Measurements from ENCODE around the gene KCTD12. TPM values are rescaled to one million over a fixed set of nuclear protein-coding genes. Genes with fewer than 3 reads are reported as not detected.

Gene KCTD12
- total RNA-seq, 1 donor from 2014 or later, result 7.4 TPM

DNA sequence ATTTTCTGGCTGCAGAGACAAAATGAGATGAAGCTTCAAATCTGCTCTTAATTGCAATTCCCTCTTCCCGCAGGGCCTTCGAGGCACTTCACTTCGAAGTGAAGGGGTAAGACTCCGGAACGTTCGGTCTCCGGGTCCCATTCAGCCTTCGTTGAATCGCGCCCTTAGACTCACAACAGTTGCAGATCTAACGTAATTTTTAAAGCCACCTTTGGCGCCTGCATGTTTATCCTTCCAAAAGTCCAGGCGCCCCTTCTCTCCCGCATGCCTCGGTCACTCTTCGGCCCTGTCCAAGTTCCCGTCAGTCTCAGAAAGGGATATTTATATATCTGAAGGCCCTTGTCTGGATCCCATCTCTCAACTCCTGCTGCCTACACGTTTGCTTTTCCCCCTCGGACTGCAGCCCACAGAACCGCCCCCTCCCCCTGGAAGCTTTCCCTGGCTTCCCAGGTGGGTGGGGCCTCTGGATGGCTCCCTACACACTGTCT lies 915 bp upstream of the KCTD12 start:
- no peaks in the 10 kb centered on the region for H3K36me3 Mint-ChIP-seq (ENCODE audit: low read depth)
- H3K4me3 Mint-ChIP-seq, result peak overlapping the region; percentile 90
- peaks cover 78% of the 10 kb centered on the region for H3K27me3 Mint-ChIP-seq (ENCODE audit: low read depth)
- TF ChIP-seq CTCF (conservative IDR thresholded peaks at IDR 0.05), result no peak
- no peaks in the 10 kb centered on the region for H3K9me3 Mint-ChIP-seq
- H3K4me1 Mint-ChIP-seq, result peaks cover 22% of the 10 kb centered on the region
- peak; percentile 11 for DNase-seq (ENCODE audit: low read depth, low spot score)
- H3K27ac Mint-ChIP-seq (ENCODE audit: unreplicated experiment), result no peak overlapping the region

- Mint-ChIP-seq H3K4me3 (peak overlapping the region; percentile 61), H3K36me3 (ENCODE audit: low read depth) (no peaks in the 10 kb centered on the region), H3K27me3 (ENCODE audit: low read depth) (peaks cover 66% of the 10 kb centered on the region), H3K4me1 (peaks cover 22% of the 10 kb centered on the region), H3K9me3 (no peaks in the 10 kb centered on the region), H3K27ac (ENCODE audit: unreplicated experiment) (no peak overlapping the region)
- no peak for DNase-seq (ENCODE audit: low read depth, low spot score)
- TF ChIP-seq CTCF (conservative IDR thresholded peaks at IDR 0.05), result no peak
Measured at GRCh38 chr13:76886005-76886291, 257 bp downstream of the KCTD12 start.

- Mint-ChIP-seq H3K9me3 (no peaks in the 10 kb centered on the region), H3K27ac (ENCODE audit: unreplicated experiment) (peak overlapping the region; percentile 54), H3K27me3 (ENCODE audit: low read depth) (peaks cover 61% of the 10 kb centered on the region), H3K36me3 (ENCODE audit: low read depth) (no peaks in the 10 kb centered on the region), H3K4me3 (peak overlapping the region; percentile 77), H3K4me1 (peaks cover 22% of the 10 kb centered on the region)
- DNase-seq (ENCODE audit: low read depth, low spot score), result peak; percentile 40
- peak; percentile 29 for TF ChIP-seq CTCF (conservative IDR thresholded peaks at IDR 0.05)
Measured at GRCh38 chr13:76885203-76886004, 801 bp downstream of the KCTD12 start.

DNA sequence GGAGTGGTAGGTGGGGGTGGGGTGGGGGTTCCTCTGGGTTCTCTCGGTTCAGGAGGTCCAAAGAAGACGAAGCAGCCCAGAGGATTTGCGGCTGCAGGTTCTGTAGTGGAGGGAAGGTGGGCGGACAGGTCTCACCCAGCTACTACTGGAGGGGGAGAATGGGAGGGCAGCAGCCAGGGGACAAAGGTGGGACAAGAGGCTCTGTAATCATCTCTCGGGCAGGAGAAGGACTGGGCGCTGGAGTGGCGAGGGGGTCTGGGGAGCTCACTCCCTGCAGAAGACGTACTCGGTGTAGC lies 1.4 kb downstream of the KCTD12 start:
- Mint-ChIP-seq H3K4me3 (peak overlapping the region; percentile 77), H3K27me3 (ENCODE audit: low read depth) (peaks cover 55% of the 10 kb centered on the region), H3K9me3 (no peaks in the 10 kb centered on the region), H3K4me1 (peaks cover 22% of the 10 kb centered on the region), H3K27ac (ENCODE audit: unreplicated experiment) (peak overlapping the region; percentile 54), H3K36me3 (ENCODE audit: low read depth) (no peaks in the 10 kb centered on the region)
- DNase-seq (ENCODE audit: low read depth, low spot score), result no peak
- no peak for TF ChIP-seq CTCF (conservative IDR thresholded peaks at IDR 0.05)

DNA sequence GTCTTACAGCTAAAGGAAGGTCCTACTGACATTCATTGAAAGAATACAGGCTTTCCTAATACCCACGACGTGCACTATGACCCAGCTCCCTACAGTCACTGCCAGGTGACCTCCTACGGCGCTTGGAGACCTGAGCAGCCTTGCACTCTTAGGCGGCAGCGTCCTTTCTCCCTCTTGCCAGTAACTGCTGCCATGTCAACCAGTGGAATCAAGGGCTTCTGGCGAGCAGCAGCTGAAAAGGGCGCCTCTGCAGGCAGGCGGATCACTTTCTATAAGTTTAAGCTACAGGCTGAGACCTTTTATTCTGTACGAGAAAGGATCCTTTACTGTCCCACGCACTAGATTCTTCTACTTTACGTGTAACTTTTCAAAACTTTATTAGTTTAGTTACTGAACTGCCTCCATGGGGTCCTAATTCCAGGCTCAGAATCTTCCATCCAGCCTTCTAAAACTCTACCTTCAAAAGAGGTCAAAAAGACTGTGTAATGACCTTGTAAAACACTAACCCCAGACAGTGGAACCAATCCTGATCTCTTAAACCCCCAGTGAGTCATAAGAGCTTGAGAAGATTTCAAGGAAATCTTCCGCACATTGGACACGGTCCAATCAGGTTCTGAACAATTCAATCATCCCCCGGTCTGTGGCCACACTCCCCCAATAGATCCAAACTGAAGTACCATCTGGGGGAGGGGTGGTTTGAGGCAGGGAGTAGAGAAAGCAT lies 1.9 kb downstream of the KCTD12 start:
- H3K27ac Mint-ChIP-seq (ENCODE audit: unreplicated experiment), result no peak overlapping the region

More for the DNA sequence above, 1.9 kb downstream of the KCTD12 start:
- no peak for DNase-seq (ENCODE audit: low read depth, low spot score)
- peaks cover 22% of the 10 kb centered on the region for H3K4me1 Mint-ChIP-seq
- H3K27me3 Mint-ChIP-seq (ENCODE audit: low read depth), result peaks cover 50% of the 10 kb centered on the region
- H3K36me3 Mint-ChIP-seq (ENCODE audit: low read depth), result no peaks in the 10 kb centered on the region
- no peaks in the 10 kb centered on the region for H3K9me3 Mint-ChIP-seq
- peak; percentile 44 for TF ChIP-seq CTCF (conservative IDR thresholded peaks at IDR 0.05)
- peak overlapping the region; percentile 77 for H3K4me3 Mint-ChIP-seq
